Vagina (tissue), 2 donors: Measurements from ENCODE around the gene EHMT1. TPM values are rescaled to one million over a fixed set of nuclear protein-coding genes. Genes with fewer than 3 reads are reported as not detected.

ENCODE experiments used
- DNase-seq, 2 donors: peaks; one replicate each; pipeline ENCODE4 v3.0.0-alpha.2; 2017; ENCODE audit errors: extremely low spot score in 2 of 2
- H3K27ac ChIP-seq: fragments of 200-600 bp; sonication (generic); one replicate; pipeline ENCODE4 v1.5.1; 2019
- H3K27me3 ChIP-seq: fragments of 200-600 bp; sonication (generic); one replicate; pipeline ENCODE4 v1.5.1; 2019
- H3K36me3 ChIP-seq, 2 donors: fragments of 200-600 bp; sonication (generic); one replicate each; pipeline ENCODE4 v1.5.1; 2017 to 2019
- H3K4me1 ChIP-seq: fragments of 200-600 bp; sonication (generic); one replicate; pipeline ENCODE4 v1.5.1; 2019
- H3K4me3 ChIP-seq, 2 donors: fragments of 200-600 bp; sonication (generic); 1 replicate in 1 of 2; 2 replicates in 1 of 2; pipeline ENCODE4 v1.5.1; 2016 to 2019
- H3K9me3 ChIP-seq: fragments of 200-600 bp; sonication (generic); one replicate; pipeline ENCODE4 v1.5.1; 2019
- POLR2A ChIP-seq, 2 donors: fragments of 450-650 bp; IDR thresholded peaks; one replicate each; pipeline ENCODE4 v1.6.1; 2017; ENCODE audit warnings: antibody characterized with exemption in 2 of 2, mild to moderate bottlenecking in 2 of 2, moderate library complexity in 2 of 2
- POLR2AphosphoS5 ChIP-seq, 2 donors: sonication (generic); formaldehyde crosslinking; IDR thresholded peaks; one replicate each; pipeline ENCODE4 v1.9.0; 2017; ENCODE audit warnings: antibody characterized with exemption in 2 of 2, mild to moderate bottlenecking in 2 of 2, low read depth in 1 of 2; ENCODE audit not compliant: insufficient read depth in 1 of 2
- intact Hi-C: fragments of 100-400 bp; cut with DNase I; formaldehyde crosslinking; loops from one replicate; pipeline ENCODE4 v1.15.1; 2023
- total RNA-seq: library from RNA; depleted of rRNA; stranded (reverse); fragments of >200 nt; gene quantifications from one replicate; pipeline ENCODE4 v1.2.3, GENCODE V29; 2016
- TF ChIP-seq, protein P1 (sequence below), 3 experiments: fragments of 450-650 bp in 2 of 3; fragments of 200-600 bp in 1 of 3; sonication (generic) in 1 of 3; IDR thresholded peaks; one replicate each; pipeline ENCODE4 v1.5.1; 2017 to 2019; ENCODE audit warnings: antibody characterized with exemption in 3 of 3, mild to moderate bottlenecking in 2 of 3, moderate library complexity in 2 of 3

Gene EHMT1
- total RNA-seq, 1 donor from 2014 or later: 65.8 TPM

DNA sequence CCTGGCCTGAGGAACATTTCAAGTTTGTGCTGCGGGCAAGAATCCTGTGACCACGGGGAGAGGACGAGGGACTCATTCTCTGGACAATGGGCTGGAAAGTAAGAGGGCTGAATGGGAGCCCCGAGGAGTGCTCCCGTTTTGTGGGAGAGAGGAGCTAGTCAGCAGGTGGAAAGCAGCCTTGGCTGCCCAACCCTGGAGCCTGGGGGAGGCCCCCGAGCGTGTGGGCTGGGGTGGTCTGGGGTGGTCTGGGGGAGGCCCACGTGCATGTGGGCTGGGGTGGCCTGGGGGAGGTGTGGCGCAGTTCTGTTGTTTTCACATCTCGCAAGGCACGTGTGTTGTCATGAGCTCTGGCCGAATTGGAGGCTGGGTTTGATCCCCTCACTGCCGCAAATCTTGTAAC is 27.5 kb downstream of the EHMT1 start:
- intact Hi-C loops: no loop called here

DNA sequence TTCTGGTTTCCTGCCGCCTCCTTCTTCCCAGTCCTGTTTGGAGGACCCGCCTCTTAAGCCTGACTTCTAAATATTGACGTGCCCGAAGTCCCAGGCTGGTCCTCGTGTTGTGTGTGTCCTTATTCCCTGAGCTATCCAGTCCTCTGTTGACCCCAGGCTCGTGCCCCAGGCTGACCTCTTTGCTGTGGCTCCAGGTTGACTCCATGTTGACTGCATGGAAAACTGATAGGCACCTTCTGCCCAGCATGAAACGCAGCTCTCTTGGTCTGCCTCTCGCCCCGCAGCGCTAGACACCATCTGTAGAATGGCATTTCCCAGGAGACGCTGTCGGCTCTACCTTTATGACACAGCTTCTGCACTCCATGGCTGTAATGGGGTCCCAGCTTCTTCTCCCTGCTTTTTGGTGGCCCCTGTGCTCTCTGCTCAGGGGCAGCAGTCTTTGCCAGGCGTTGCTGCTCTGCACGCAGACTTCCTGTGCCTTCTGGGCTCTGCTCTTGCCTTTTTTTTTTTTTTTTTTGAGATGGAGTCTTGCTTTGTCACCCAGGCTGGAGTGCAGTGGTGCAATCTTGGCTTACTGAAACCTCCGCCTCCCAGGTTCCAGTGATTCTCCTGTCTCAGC is 28.4 kb downstream of the EHMT1 start:
- intact Hi-C loops: no loop called here
- H3K36me3 ChIP-seq: peaks cover 0 to 10% of the 10 kb centered on the region in 2 donors
- H3K9me3 ChIP-seq: no peaks in the 10 kb centered on the region
- no peak overlapping the region for H3K4me3 ChIP-seq
- H3K4me1 ChIP-seq: no peaks in the 10 kb centered on the region
- H3K27me3 ChIP-seq: no peaks in the 10 kb centered on the region
- no peak overlapping the region for H3K27ac ChIP-seq
- DNase-seq: no peak
- TF ChIP-seq, protein P1, sequence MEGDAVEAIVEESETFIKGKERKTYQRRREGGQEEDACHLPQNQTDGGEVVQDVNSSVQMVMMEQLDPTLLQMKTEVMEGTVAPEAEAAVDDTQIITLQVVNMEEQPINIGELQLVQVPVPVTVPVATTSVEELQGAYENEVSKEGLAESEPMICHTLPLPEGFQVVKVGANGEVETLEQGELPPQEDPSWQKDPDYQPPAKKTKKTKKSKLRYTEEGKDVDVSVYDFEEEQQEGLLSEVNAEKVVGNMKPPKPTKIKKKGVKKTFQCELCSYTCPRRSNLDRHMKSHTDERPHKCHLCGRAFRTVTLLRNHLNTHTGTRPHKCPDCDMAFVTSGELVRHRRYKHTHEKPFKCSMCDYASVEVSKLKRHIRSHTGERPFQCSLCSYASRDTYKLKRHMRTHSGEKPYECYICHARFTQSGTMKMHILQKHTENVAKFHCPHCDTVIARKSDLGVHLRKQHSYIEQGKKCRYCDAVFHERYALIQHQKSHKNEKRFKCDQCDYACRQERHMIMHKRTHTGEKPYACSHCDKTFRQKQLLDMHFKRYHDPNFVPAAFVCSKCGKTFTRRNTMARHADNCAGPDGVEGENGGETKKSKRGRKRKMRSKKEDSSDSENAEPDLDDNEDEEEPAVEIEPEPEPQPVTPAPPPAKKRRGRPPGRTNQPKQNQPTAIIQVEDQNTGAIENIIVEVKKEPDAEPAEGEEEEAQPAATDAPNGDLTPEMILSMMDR (IDR thresholded peaks at IDR 0.05): no peak
- TF ChIP-seq POLR2AphosphoS5 (IDR thresholded peaks at IDR 0.05; ENCODE audit: insufficient read depth in 1 of 2, low read depth in 1 of 2) (no peak), POLR2A (IDR thresholded peaks at IDR 0.05) (no peak)

More for the DNA sequence above, 27.5 kb downstream of the EHMT1 start:
- TF ChIP-seq POLR2AphosphoS5 (IDR thresholded peaks at IDR 0.05; ENCODE audit: insufficient read depth in 1 of 2, low read depth in 1 of 2): no peak
- TF ChIP-seq, protein P1 (IDR thresholded peaks at IDR 0.05): no peak
- no peak for TF ChIP-seq POLR2A (IDR thresholded peaks at IDR 0.05)
- H3K4me3 ChIP-seq: no peak overlapping the region
- no peaks in the 10 kb centered on the region for H3K9me3 ChIP-seq
- no peak overlapping the region for H3K27ac ChIP-seq
- no peak for DNase-seq
- peaks cover 0 to 12% of the 10 kb centered on the region in 2 donors for H3K36me3 ChIP-seq
- H3K27me3 ChIP-seq: no peaks in the 10 kb centered on the region
- peaks cover 6% of the 10 kb centered on the region for H3K4me1 ChIP-seq

DNA sequence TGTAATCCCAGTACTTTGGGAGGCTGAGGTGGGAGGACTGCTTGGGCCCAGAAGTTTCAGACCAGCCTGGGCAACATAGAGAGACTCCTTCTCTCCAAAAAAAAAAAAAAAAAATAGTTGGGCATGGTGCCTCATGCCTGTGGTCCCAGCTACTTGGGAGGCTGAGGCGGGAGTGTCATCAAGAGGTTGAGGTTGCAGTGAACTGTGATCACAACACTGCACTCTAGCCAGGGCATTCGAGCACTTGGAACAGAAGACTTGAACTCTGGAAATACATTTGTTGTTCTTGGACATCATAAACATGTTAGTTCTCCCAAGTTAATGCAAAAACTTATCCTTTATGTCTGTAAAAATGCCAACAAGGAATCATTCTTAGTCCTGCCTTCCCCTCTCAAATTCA is 29.6 kb downstream of the EHMT1 start:
- no peaks in the 10 kb centered on the region for H3K27me3 ChIP-seq
- no peaks in the 10 kb centered on the region for H3K4me1 ChIP-seq
- H3K27ac ChIP-seq: no peak overlapping the region
- DNase-seq: no peak
- H3K36me3 ChIP-seq: peaks cover 0 to 10% of the 10 kb centered on the region in 2 donors
- H3K9me3 ChIP-seq: no peaks in the 10 kb centered on the region
- intact Hi-C loops: no loop called here
- TF ChIP-seq POLR2AphosphoS5 (IDR thresholded peaks at IDR 0.05; ENCODE audit: insufficient read depth in 1 of 2, low read depth in 1 of 2) (no peak), POLR2A (IDR thresholded peaks at IDR 0.05) (no peak)
- TF ChIP-seq, protein P1 (IDR thresholded peaks at IDR 0.05): no peak
- no peak overlapping the region for H3K4me3 ChIP-seq

DNA sequence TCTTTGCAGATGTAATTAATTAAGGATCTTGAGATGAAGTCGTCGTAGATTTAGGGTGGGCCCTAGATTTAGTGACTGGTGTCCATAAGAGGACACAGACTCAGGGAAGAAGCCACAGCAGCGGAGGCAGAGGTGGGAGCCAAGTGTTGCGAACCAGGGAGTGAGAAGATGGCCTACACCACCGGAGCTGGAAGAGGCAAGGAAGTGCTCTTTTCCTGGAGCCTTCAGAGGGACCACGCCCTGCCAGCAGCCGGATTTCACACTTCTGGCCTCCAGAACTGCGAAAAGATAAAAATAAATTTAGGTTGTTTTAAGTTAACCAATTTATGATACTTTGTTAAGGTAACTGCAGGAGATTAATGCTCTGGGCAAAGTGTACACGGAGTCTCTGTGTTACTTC is 30.7 kb downstream of the EHMT1 start:
- Histone ChIP-seq H3K36me3 (peaks cover 0 to 5% of the 10 kb centered on the region in 2 donors), H3K4me3 (no peak overlapping the region), H3K4me1 (no peaks in the 10 kb centered on the region), H3K27me3 (no peaks in the 10 kb centered on the region), H3K9me3 (no peaks in the 10 kb centered on the region), H3K27ac (no peak overlapping the region)
- no peak for DNase-seq
- intact Hi-C loops: no loop called here
- TF ChIP-seq, protein P1 (IDR thresholded peaks at IDR 0.05): no peak
- TF ChIP-seq POLR2AphosphoS5 (IDR thresholded peaks at IDR 0.05; ENCODE audit: insufficient read depth in 1 of 2, low read depth in 1 of 2): no peak
- TF ChIP-seq POLR2A (IDR thresholded peaks at IDR 0.05): no peak

DNA sequence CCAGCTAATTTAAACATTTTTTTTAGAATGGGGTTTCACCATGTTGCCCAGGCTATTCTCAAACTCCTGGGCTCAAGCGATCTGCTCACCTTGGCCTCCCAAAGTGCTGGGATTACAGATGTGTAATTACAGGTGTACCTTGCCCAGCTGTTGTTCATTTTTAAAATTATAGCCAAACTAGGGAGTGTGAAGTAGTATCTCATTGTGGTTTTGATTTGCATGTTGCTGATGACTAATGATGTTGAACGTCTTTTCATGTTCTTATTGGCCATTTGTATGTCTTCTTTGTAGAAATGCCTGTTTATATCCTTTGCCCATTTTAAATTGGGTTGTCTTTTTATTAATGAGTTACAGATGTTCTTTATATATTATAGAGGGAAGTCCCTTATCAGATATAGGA is 31.5 kb downstream of the EHMT1 start:
- intact Hi-C loops: loop anchor here (2.0 kb wide), 1 partner anchor 73 kb away; no protein-coding TSS in a partner anchor
- Histone ChIP-seq H3K36me3 (peaks cover 0 to 5% of the 10 kb centered on the region in 2 donors), H3K9me3 (no peaks in the 10 kb centered on the region)

More for the DNA sequence above, 31.5 kb downstream of the EHMT1 start:
- no peak overlapping the region for H3K4me3 ChIP-seq
- H3K27ac ChIP-seq: no peak overlapping the region
- no peak for TF ChIP-seq POLR2AphosphoS5 (IDR thresholded peaks at IDR 0.05; ENCODE audit: insufficient read depth in 1 of 2, low read depth in 1 of 2)
- no peak for DNase-seq
- no peaks in the 10 kb centered on the region for H3K4me1 ChIP-seq
- H3K27me3 ChIP-seq: no peaks in the 10 kb centered on the region
